ENCODE data around the gene MED15.

DNA sequence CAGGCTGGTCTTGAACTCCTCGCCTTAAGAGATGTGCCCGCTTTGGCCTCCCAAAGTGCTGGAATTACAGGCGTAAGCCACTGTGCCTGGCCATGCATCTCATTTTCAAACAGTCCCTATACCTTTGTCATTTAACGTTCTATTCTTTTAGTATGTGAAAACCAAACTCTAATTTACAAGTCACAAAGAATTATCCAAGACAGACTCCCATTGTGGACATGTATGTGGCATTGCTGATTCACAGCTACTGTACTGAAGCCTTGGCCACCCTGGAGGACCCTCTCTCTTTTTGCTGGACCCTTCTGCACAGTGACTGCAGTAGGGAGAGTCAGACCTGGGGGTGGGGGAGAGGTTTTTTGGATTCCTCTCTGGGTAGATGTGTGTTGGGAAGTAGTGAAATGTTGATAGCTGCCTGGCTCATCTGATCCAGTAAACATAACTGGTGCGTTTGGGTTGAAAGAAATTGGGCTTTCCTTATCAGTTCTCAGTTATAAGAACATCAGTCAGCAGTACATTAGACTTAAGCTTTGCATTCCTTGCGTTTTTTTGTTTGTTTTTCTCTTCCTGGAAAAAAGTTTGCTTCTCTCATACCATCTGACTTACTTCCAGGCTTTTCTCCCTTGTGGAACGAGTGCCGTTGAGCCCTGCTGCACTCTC lies 65.9 kb downstream of the MED15 start:
- no peak for TF ChIP-seq POLR2AphosphoS5 (IDR thresholded peaks at IDR 0.05; ENCODE audit: low read depth, low read length)
- TF ChIP-seq, protein P1, sequence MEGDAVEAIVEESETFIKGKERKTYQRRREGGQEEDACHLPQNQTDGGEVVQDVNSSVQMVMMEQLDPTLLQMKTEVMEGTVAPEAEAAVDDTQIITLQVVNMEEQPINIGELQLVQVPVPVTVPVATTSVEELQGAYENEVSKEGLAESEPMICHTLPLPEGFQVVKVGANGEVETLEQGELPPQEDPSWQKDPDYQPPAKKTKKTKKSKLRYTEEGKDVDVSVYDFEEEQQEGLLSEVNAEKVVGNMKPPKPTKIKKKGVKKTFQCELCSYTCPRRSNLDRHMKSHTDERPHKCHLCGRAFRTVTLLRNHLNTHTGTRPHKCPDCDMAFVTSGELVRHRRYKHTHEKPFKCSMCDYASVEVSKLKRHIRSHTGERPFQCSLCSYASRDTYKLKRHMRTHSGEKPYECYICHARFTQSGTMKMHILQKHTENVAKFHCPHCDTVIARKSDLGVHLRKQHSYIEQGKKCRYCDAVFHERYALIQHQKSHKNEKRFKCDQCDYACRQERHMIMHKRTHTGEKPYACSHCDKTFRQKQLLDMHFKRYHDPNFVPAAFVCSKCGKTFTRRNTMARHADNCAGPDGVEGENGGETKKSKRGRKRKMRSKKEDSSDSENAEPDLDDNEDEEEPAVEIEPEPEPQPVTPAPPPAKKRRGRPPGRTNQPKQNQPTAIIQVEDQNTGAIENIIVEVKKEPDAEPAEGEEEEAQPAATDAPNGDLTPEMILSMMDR (IDR thresholded peaks at IDR 0.05; ENCODE audit: control extremely low read depth in 1 of 3, insufficient read depth in 1 of 3, low read depth in 1 of 3, low read length in 3 of 3), result no peak
- TF ChIP-seq POLR2A (IDR thresholded peaks at IDR 0.05; ENCODE audit: control extremely low read depth in 1 of 2, low read depth in 2 of 2, low read length in 2 of 2), result no peak
- TF ChIP-seq EZH2 (IDR thresholded peaks at IDR 0.05; ENCODE audit: low read depth, low read length, severe bottlenecking), result no peak
- TF ChIP-seq, protein P2, sequence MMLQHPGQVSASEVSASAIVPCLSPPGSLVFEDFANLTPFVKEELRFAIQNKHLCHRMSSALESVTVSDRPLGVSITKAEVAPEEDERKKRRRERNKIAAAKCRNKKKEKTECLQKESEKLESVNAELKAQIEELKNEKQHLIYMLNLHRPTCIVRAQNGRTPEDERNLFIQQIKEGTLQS (IDR thresholded peaks at IDR 0.05; ENCODE audit: insufficient read depth, low read depth, low read length), result no peak
- no peak for TF ChIP-seq RAD21 (IDR thresholded peaks at IDR 0.05 in 1 of 2, conservative IDR thresholded peaks at IDR 0.05 in 1 of 2; ENCODE audit: low read depth in 2 of 2, low read length in 2 of 2)
- TF ChIP-seq CHD1 (IDR thresholded peaks at IDR 0.05; ENCODE audit: low read depth, low read length), result no peak
- no peak for TF ChIP-seq CHD2 (IDR thresholded peaks at IDR 0.05; ENCODE audit: low read length)
- TF ChIP-seq JUN (IDR thresholded peaks at IDR 0.05; ENCODE audit: low read depth, low read length), result no peak
- no peak for TF ChIP-seq EGR1 (IDR thresholded peaks at IDR 0.05; ENCODE audit: borderline replicate concordance, low read depth, low read length)
- TF ChIP-seq SP1 (IDR thresholded peaks at IDR 0.05; ENCODE audit: low read depth, low read length), result no peak
- TF ChIP-seq EP300 (IDR thresholded peaks at IDR 0.05; ENCODE audit: borderline replicate concordance in 1 of 2, low read depth in 2 of 2, low read length in 2 of 2), result no peak

All from H1 (cell line).